ENCODE results near the gene GPC1.

The GPC1 gene

GRCh38 chr2:240454106-240454901, 18.8 kb downstream of the GPC1 start:
- peak in 17 of 56 donors; percentile 29 to 74 (median 42) for DNase-seq

DNA sequence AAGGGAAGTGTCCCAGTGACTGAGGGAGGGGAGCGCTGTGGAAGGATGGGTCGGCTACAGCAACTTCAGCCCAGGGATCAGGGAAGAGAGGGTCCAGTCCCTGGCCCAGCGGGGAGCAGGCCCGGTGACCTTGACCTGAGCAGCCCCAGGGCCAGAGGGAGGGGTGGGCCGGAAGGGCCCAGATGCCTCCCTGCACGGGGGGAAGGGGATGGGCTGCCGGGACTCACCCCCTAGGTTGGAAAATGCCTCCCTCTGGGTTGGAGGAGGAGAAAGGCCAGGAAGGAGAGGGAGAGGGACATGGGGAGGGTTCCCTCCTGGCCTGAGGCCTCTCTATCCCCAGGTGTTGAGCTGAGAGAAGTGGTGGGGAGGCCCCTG, 19.8 kb downstream of the GPC1 start:
- DNase-seq: no peak

DNA sequence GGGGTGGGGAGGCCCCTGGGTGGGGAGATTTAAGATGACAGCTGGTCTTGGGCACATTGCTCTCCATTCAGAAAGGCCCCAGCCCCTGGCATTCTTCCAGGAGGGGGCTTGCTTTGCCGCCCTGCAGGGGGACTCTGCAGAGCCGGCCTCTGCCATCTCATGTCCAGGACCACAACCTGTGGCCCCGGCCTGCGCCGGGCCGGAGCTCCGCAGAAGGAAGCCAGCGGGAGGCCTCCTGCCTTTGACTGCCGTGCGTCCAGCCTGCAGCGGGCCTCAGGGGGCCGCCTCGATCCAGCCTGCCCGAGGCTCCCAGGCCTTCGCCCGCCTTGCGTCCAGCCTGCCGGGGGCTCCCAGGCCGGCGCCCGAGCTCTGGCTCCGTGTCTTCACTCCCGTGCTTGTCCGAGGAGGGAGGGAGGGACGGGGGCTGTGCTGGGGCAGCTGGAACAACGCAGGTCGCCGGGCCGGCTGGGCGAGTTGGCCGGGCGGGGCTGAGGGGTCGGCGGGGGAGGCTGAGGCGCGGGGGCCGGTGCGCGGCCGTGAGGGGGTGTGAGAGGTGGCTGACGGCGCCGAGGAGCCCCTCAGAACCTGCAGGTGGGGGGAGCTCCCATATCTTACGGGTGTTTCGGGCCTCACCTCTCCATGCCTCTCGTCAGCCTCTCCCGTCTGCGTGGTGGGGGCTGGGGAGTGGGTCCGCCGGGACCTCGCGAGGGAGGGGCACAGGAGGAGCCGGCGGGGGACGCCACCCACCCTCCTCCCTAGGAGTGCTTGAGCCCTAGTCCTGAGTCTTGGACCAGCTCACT, 20.4 kb downstream of the GPC1 start:
- peak in 3 of 56 donors; percentile 37 to 79 (median 40) for DNase-seq

- peak in 16 of 56 donors; percentile 18 to 79 (median 47) for DNase-seq
Measured at GRCh38 chr2:240456447-240457222, 21.2 kb downstream of the GPC1 start.

DNA sequence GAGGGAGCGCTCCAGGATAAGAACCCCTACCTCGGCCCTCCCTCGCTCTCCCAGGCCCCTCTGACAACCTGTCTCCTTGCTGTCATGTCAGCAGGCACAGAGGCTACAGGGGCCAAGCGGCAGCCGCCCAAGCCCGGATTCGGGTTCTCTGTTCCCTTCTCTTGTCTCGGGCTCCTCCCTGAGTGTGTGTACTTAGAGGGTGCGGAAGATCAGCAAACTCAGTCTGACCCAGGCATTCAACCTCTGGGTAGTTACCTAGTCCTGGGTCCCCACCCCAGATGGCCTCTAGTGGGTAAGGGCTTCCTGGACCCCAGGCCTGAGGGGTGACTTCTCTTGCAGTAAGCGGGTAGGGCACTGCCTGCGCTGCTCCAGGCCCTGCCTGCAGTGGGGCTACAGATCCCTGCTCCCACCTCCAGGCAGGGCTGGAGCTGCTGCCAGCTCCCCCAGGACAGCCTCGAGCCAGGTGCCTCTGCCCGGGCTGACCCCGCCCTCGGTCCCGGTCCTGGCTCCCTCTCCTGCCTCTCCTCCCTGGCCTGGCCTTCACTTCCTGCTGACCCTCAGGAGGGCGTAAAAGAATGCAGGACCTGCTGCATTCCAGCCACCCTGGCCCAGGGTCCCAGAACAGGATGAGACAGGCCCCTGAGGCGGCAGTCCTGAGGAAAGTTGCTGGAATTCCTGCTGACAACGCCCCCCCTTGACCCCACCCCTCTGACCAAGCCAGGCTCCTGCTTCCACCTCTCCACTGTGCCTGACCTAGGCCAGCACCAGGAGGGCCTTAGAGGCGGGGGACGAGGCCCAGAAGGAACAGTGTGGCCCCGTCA, 22.0 kb downstream of the GPC1 start:
- DNase-seq: no peak

- no peak for DNase-seq
Measured at GRCh38 chr2:240458044-240458899, 22.8 kb downstream of the GPC1 start.

- no peak for DNase-seq
Measured at GRCh38 chr2:240458900-240459391, 23.5 kb downstream of the GPC1 start.

DNA sequence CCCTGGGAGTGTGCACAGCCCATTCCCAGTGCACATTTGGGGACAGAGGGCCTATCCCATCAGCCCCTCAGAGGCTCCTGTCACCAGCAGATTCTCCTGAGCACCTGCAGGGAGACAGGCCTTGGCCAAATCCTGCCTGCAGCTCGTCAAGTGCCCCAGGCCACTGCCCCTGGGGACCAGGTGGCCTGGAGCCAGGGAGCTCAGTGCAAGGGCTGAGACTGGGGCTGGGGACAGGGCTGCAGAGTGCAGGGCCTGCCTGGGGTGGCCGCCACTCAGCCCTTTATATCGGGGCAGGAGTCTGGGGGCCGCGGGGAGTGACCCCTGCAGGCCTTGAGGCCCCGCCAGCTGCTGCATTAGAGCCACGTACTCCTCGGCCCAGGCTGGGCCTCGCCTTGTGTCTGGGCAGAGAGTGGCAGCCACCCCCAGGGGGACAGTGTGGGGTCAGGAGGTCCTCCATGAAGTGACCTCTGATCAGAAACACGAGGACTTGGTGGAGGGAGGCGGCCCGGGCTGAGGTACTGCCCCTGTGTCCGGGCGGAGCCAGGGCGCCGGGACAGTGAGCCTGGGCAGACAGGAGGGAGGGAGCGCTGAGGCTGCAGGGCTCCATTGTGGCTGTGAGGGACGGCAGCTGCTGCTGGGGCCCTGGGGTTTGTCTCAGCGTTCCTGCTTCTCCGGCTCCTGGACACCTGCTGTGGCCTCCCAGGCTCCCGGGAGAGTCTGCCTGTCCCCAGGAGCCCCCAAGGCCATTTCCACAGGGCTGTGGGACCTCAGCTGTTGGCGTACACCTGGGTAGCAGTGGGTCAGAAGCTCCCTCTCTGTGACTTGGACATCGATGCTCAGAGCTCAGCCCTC, 24.2 kb downstream of the GPC1 start:
- no peak for DNase-seq

DNA sequence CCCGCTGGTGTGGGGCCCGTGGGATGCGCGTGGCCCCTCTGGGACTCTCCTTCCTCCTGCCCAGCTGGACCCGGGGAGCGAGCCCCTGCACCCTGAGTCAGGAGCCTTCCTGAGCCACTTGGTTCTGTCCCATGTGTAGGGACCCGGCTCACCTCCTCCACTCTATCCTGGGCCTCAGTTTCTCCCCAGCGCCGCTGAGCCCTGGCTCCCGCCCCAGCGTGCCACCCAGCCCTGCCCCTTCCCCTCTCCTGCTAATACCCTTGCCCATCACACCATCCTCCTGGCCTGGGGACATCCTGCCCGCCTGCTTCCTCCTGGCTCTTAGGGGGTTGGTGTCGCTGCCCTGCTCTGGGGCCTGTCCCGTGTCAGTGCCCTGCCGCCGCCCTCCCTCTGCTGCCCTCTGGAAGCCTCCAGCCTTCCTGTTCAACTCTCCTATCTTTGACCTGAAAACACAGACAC, 24.8 kb downstream of the GPC1 start:
- DNase-seq: no peak

DNA sequence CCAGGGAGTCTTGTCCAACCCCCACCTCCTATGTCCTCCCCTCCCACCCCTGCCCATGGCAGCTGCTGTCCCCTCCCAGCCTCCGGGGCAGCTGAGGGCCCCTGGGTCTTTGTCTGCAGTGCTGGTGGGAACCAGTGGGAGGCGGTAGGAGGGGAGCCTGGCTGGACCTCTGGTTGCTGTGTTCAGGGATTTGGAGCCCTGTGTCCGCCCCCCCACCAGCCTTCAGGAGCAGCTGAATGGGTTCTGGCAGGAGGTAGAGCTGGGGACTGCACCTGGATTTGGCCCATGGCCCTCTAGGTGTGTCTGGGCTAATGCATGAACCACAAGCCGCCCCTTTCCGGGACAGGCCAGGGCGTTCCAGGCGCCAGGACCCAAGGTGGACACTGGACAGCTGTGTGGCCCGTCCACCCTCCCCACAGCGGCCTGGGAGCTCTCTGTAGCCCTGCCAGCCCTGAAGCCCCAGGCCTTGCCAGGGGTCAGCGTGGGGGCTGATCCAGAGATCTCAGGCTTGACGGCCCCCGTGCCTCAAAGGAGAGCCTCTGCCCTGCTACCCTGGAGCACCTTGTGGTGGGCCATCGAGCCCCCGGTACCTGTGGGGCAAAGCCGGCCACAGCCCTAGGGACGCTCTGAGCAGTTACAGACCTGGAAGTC, 25.4 kb downstream of the GPC1 start:
- no peak for DNase-seq

DNA sequence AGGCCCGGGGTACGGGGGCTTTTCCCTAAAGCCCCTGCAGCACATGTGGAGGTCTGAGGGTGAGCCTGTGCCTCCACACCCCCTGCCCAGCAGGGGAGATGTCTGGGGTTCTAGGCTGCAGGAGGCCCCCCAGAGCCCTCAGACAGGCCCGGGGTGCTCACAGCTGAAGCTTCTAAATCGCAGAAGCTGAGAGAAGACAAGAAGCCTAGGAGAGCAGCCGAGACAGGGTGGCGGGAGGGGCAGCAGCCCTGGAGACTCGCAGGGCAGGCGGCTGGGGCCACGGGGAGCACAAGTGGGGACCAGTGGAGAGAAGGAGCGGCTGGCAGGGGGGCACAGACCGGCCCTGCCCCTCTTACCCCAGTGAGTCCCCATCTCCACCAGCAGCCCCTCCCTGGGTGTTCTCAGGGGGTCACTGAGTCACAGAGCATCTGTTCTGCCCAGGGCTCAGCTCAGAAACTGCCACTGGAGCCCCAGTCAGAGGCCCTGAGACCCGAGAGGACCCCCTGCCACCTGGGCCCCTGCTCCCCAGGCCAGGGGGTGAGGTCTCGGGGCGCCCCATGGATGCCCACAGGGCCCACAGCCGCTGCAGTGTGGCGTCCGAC, 26.1 kb downstream of the GPC1 start:
- no peak for DNase-seq

- no peak for DNase-seq
Measured at GRCh38 chr2:240462073-240462706, 26.7 kb downstream of the GPC1 start.

- no peak for DNase-seq
Measured at GRCh38 chr2:240462707-240463273, 27.3 kb downstream of the GPC1 start.

- DNase-seq: no peak
Measured at GRCh38 chr2:240463274-240463865, 27.9 kb downstream of the GPC1 start.

GRCh38 chr2:240463866-240464481, 28.5 kb downstream of the GPC1 start:
- DNase-seq: no peak

All from nucleus accumbens (tissue), 56 donors.